Measurements from ENCODE around the gene GPI. TPM values are rescaled to one million over a fixed set of nuclear protein-coding genes. Genes with fewer than 3 reads are reported as not detected.

The GPI gene
- total and polyA plus RNA-seq, 2 of the 13 experiments (the other 11 are each of a cell fraction or from before 2014, with no cell fraction given): 147 to 167 TPM

GRCh38 chr19:34402074-34402600, 37.1 kb downstream of the GPI start (continued):
- TF ChIP-seq ZNF318 (CRISPR knock-in tag; IDR thresholded peaks at IDR 0.05) (no peak), RFXAP (CRISPR knock-in tag; IDR thresholded peaks at IDR 0.05; ENCODE audit: borderline replicate concordance) (no peak), FOXA1 (IDR thresholded peaks at IDR 0.05) (no peak), FOXA1 (CRISPR knock-in tag; IDR thresholded peaks at IDR 0.05) (peak; percentile 71; the same call in 1 of the 2 replicates), SP1 (IDR thresholded peaks at IDR 0.05) (no peak), SP1 (CRISPR knock-in tag; IDR thresholded peaks at IDR 0.05) (no peak), THAP11 (CRISPR knock-in tag; IDR thresholded peaks at IDR 0.05) (no peak), ETV6 (CRISPR knock-in tag; conservative IDR thresholded peaks at IDR 0.05) (no peak), FOXO1 (CRISPR knock-in tag; IDR thresholded peaks at IDR 0.05) (no peak), SAP130 (CRISPR knock-in tag; IDR thresholded peaks at IDR 0.05; ENCODE audit: low read depth) (no peak), JDP2 (CRISPR knock-in tag; IDR thresholded peaks at IDR 0.05; ENCODE audit: borderline replicate concordance) (no peak), ATF1 (CRISPR knock-in tag; IDR thresholded peaks at IDR 0.05) (no peak), ARID4A (CRISPR knock-in tag; IDR thresholded peaks at IDR 0.05; ENCODE audit: borderline replicate concordance) (no peak)
- TF ChIP-seq, protein P1, sequence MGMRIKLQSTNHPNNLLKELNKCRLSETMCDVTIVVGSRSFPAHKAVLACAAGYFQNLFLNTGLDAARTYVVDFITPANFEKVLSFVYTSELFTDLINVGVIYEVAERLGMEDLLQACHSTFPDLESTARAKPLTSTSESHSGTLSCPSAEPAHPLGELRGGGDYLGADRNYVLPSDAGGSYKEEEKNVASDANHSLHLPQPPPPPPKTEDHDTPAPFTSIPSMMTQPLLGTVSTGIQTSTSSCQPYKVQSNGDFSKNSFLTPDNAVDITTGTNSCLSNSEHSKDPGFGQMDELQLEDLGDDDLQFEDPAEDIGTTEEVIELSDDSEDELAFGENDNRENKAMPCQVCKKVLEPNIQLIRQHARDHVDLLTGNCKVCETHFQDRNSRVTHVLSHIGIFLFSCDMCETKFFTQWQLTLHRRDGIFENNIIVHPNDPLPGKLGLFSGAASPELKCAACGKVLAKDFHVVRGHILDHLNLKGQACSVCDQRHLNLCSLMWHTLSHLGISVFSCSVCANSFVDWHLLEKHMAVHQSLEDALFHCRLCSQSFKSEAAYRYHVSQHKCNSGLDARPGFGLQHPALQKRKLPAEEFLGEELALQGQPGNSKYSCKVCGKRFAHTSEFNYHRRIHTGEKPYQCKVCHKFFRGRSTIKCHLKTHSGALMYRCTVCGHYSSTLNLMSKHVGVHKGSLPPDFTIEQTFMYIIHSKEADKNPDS (CRISPR knock-in tag; IDR thresholded peaks at IDR 0.05): no peak
- TF ChIP-seq, protein P2, sequence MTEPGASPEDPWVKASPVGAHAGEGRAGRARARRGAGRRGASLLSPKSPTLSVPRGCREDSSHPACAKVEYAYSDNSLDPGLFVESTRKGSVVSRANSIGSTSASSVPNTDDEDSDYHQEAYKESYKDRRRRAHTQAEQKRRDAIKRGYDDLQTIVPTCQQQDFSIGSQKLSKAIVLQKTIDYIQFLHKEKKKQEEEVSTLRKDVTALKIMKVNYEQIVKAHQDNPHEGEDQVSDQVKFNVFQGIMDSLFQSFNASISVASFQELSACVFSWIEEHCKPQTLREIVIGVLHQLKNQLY (CRISPR knock-in tag; IDR thresholded peaks at IDR 0.05): no peak
